Embryonic facial prominence (tissue), 1 donor: ENCODE measurements around the gene CSTF1.
"Not testable (repeated sequence)": the region's sequence is repeated elsewhere in the genome, so short reads cannot be mapped to it uniquely, and the experiment has no call there.

Experiments
- DNase-seq: peaks from one replicate; pipeline ENCODE4 v3.0.0-alpha.2; 2016; ENCODE audit errors: extremely low spot score

The CSTF1 gene

GRCh38 chr20:56369179-56369578 lies 23.3 kb upstream of the CSTF1 start:
- DNase-seq: no peak

GRCh38 chr20:56371977-56372376 lies 20.5 kb upstream of the CSTF1 start:
- DNase-seq: no peak

GRCh38 chr20:56372850-56373249 lies 19.6 kb upstream of the CSTF1 start:
- no peak for DNase-seq

GRCh38 chr20:56373942-56374341 lies 18.5 kb upstream of the CSTF1 start:
- no peak for DNase-seq

- DNase-seq: no peak
These were observed 16.1 kb upstream of the CSTF1 start for GRCh38 chr20:56376331-56376730.

- no peak for DNase-seq
These were observed 14.1 kb upstream of the CSTF1 start for GRCh38 chr20:56378386-56378785.

GRCh38 chr20:56380375-56380774 lies 12.1 kb upstream of the CSTF1 start:
- no peak for DNase-seq

GRCh38 chr20:56381501-56381900 lies 10.9 kb upstream of the CSTF1 start:
- no peak for DNase-seq

- no peak for DNase-seq
These were observed 9.7 kb upstream of the CSTF1 start for GRCh38 chr20:56382696-56383095.

- DNase-seq: no peak
These were observed 9.1 kb upstream of the CSTF1 start for GRCh38 chr20:56383334-56383733.

- no peak for DNase-seq
These were observed 7.3 kb upstream of the CSTF1 start for GRCh38 chr20:56385130-56385529.

- DNase-seq: no peak
These were observed 6.2 kb upstream of the CSTF1 start for GRCh38 chr20:56386219-56386618.

GRCh38 chr20:56388882-56389281 lies 3.6 kb upstream of the CSTF1 start:
- DNase-seq: no peak

- DNase-seq: no peak
These were observed 2.6 kb upstream of the CSTF1 start for GRCh38 chr20:56389807-56390206.

GRCh38 chr20:56390396-56390795 lies 2.0 kb upstream of the CSTF1 start:
- DNase-seq: not testable (repeated sequence)

GRCh38 chr20:56391037-56391436 lies 1.4 kb upstream of the CSTF1 start:
- no peak for DNase-seq

- DNase-seq: no peak
These were observed 781 bp upstream of the CSTF1 start for GRCh38 chr20:56391596-56392131.

GRCh38 chr20:56392881-56393482 lies 537 bp downstream of the CSTF1 start:
- DNase-seq: no peak

GRCh38 chr20:56393653-56394052 lies 1.2 kb downstream of the CSTF1 start:
- no peak for DNase-seq

- no peak for DNase-seq
These were observed 2.7 kb downstream of the CSTF1 start for GRCh38 chr20:56395166-56395565.

GRCh38 chr20:56400001-56400640 lies 7.7 kb downstream of the CSTF1 start:
- DNase-seq: peak; percentile 35

GRCh38 chr20:56403465-56403864 lies 11.0 kb downstream of the CSTF1 start:
- no peak for DNase-seq

- not testable (repeated sequence) for DNase-seq
These were observed 12.9 kb downstream of the CSTF1 start for GRCh38 chr20:56405356-56405755.

- no peak for DNase-seq
These were observed 14.5 kb downstream of the CSTF1 start for GRCh38 chr20:56406910-56407309.
